ENCODE measurements around the gene PLA2G4A.

Gene PLA2G4A

GRCh38 chr1:186828611-186829454 is at the start of gene PLA2G4A:
Gene PLA2G4A, plus strand, starts transcription at chr1:186828949. Its CDS starts 25,406 bp downstream, at chr1:186854355.
- peak; percentile 64 for DNase-seq (ENCODE audit: low spot score)

- no peak for DNase-seq (ENCODE audit: low spot score)
Observed at GRCh38 chr1:186780076-186780475, 48.7 kb upstream of the PLA2G4A start.

GRCh38 chr1:186781730-186782129 is 47.0 kb upstream of the PLA2G4A start:
- no peak for DNase-seq (ENCODE audit: low spot score)

- DNase-seq (ENCODE audit: low spot score), result no peak
Observed at GRCh38 chr1:186782791-186783190, 46.0 kb upstream of the PLA2G4A start.

GRCh38 chr1:186783193-186783592 is 45.6 kb upstream of the PLA2G4A start:
- no peak for DNase-seq (ENCODE audit: low spot score)

GRCh38 chr1:186785503-186785902 is 43.2 kb upstream of the PLA2G4A start:
- no peak for DNase-seq (ENCODE audit: low spot score)

- no peak for DNase-seq (ENCODE audit: low spot score)
Observed at GRCh38 chr1:186790101-186790500, 38.6 kb upstream of the PLA2G4A start.

GRCh38 chr1:186792870-186793581 is 35.7 kb upstream of the PLA2G4A start:
- no peak for DNase-seq (ENCODE audit: low spot score)

GRCh38 chr1:186793582-186793927 is 35.2 kb upstream of the PLA2G4A start:
- no peak for DNase-seq (ENCODE audit: low spot score)

- no peak for DNase-seq (ENCODE audit: low spot score)
Observed at GRCh38 chr1:186798960-186799688, 29.6 kb upstream of the PLA2G4A start.

- no peak for DNase-seq (ENCODE audit: low spot score)
Observed at GRCh38 chr1:186799689-186800054, 29.1 kb upstream of the PLA2G4A start.

GRCh38 chr1:186802388-186802787 is 26.4 kb upstream of the PLA2G4A start:
- no peak for DNase-seq (ENCODE audit: low spot score)

GRCh38 chr1:186804679-186805078 is 24.1 kb upstream of the PLA2G4A start:
- DNase-seq (ENCODE audit: low spot score), result no peak

GRCh38 chr1:186806477-186806876 is 22.3 kb upstream of the PLA2G4A start:
- peak; percentile 14 for DNase-seq (ENCODE audit: low spot score)

- DNase-seq (ENCODE audit: low spot score), result no peak
Observed at GRCh38 chr1:186807163-186807562, 21.6 kb upstream of the PLA2G4A start.

- DNase-seq (ENCODE audit: low spot score), result no peak
Observed at GRCh38 chr1:186811892-186812291, 16.9 kb upstream of the PLA2G4A start.

GRCh38 chr1:186812570-186812969 is 16.2 kb upstream of the PLA2G4A start:
- no peak for DNase-seq (ENCODE audit: low spot score)

GRCh38 chr1:186813420-186813819 is 15.3 kb upstream of the PLA2G4A start:
- DNase-seq (ENCODE audit: low spot score), result no peak

- no peak for DNase-seq (ENCODE audit: low spot score)
Observed at GRCh38 chr1:186819126-186819525, 9.6 kb upstream of the PLA2G4A start.

- DNase-seq (ENCODE audit: low spot score), result no peak
Observed at GRCh38 chr1:186819563-186819962, 9.2 kb upstream of the PLA2G4A start.

GRCh38 chr1:186829686-186830587 is 1.2 kb downstream of the PLA2G4A start:
- no peak for DNase-seq (ENCODE audit: low spot score)

- DNase-seq (ENCODE audit: low spot score), result no peak
Observed at GRCh38 chr1:186831168-186831567, 2.4 kb downstream of the PLA2G4A start.
